Nephron (organoid): ENCODE data around the gene DBNL.

Experiments
- H3K27ac Mint-ChIP-seq, 3 experiments: 2 replicates each; pipeline ENCODE4 v1.8.0; 2020; ENCODE audit warnings: mixed read lengths in 3 of 3, mild to moderate bottlenecking in 2 of 3, moderate library complexity in 1 of 3
- H3K27me3 Mint-ChIP-seq: 2 replicates; pipeline ENCODE4 v1.8.0; 2021; ENCODE audit warnings: low read depth, mild to moderate bottlenecking, moderate library complexity, mixed read lengths
- H3K36me3 Mint-ChIP-seq: 2 replicates; pipeline ENCODE4 v1.8.0; 2020; ENCODE audit warnings: low read depth, mixed read lengths
- H3K4me1 Mint-ChIP-seq: 2 replicates; pipeline ENCODE4 v1.8.0; 2020; ENCODE audit warnings: mixed read lengths
- H3K4me3 Mint-ChIP-seq, 3 experiments: 2 replicates each; pipeline ENCODE4 v1.8.0; 2020; ENCODE audit warnings: mild to moderate bottlenecking in 3 of 3, mixed read lengths in 3 of 3, moderate library complexity in 2 of 3
- H3K9me3 Mint-ChIP-seq: 2 replicates; pipeline ENCODE4 v1.8.0; 2020; ENCODE audit warnings: mixed read lengths
- CTCF ChIP-seq, 3 experiments: fragments of 200-600 bp; sonication (generic); IDR thresholded peaks; one replicate each; pipeline ENCODE4 v1.5.0; 2021; ENCODE audit warnings: antibody characterized with exemption in 3 of 3; ENCODE audit not compliant: unreplicated experiment in 3 of 3

The DBNL gene

GRCh38 chr7:44057849-44058758 is 13.6 kb downstream of the DBNL start:
- Mint-ChIP-seq H3K9me3 (no peaks in the 10 kb centered on the region), H3K36me3 (peaks cover 59% of the 10 kb centered on the region), H3K4me1 (no peaks in the 10 kb centered on the region), H3K27me3 (no peaks in the 10 kb centered on the region), H3K27ac (no peak overlapping the region), H3K4me3 (no peak overlapping the region)
- no peak for TF ChIP-seq CTCF (IDR thresholded peaks at IDR 0.05; ENCODE audit: unreplicated experiment in 3 of 3)

GRCh38 chr7:44058759-44059218 is 14.3 kb downstream of the DBNL start:
- H3K4me1 Mint-ChIP-seq = no peaks in the 10 kb centered on the region
- H3K27me3 Mint-ChIP-seq = no peaks in the 10 kb centered on the region
- H3K36me3 Mint-ChIP-seq = peaks cover 57% of the 10 kb centered on the region
- H3K27ac Mint-ChIP-seq = no peak overlapping the region
- H3K9me3 Mint-ChIP-seq = no peaks in the 10 kb centered on the region
- no peak for TF ChIP-seq CTCF (IDR thresholded peaks at IDR 0.05; ENCODE audit: unreplicated experiment in 3 of 3)
- no peak overlapping the region for H3K4me3 Mint-ChIP-seq

DNA sequence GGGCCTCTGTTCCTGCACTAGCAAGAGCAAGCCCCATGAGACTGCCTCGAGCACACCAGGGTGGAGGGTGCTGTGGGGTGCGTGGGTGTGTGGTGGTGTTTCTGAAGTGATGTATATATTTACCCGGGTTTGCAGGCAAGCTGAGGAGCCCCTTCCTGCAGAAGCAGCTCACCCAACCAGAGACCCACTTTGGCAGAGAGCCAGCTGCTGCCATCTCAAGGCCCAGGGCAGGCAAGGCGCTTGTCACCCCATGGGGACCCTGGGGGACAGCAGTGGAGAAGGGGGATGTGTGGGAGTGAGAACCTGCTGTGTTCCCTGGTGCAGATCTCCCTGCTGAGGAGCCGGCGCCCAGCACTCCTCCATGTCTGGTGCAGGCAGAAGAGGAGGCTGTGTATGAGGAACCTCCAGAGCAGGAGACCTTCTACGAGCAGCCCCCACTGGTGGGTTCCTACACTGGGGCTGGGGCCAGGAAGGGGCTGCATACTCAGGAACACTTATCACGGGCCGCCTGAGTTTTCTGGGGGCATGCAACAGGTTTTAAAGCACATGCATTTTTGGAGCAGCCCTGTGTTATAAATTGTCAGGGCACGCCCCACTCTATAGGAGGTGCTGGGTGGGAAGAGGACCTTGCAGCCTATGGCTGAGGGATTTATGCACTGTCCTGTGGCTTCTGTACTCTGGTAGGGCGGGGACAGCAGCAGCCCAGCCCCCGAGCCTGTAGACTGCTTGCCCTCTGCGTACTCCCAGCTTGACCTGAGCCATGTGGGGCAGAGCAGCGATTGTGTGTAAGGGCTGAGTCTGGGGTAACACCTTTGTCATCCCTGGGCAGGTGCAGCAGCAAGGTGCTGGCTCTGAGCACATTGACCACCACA is 15.0 kb downstream of the DBNL start:
- H3K27me3 Mint-ChIP-seq = no peaks in the 10 kb centered on the region
- H3K27ac Mint-ChIP-seq = no peak overlapping the region
- TF ChIP-seq CTCF (IDR thresholded peaks at IDR 0.05; ENCODE audit: unreplicated experiment in 3 of 3) = no peak
- H3K4me1 Mint-ChIP-seq = peaks cover 4% of the 10 kb centered on the region
- no peaks in the 10 kb centered on the region for H3K9me3 Mint-ChIP-seq
- H3K36me3 Mint-ChIP-seq = peaks cover 53% of the 10 kb centered on the region
- no peak overlapping the region for H3K4me3 Mint-ChIP-seq

DNA sequence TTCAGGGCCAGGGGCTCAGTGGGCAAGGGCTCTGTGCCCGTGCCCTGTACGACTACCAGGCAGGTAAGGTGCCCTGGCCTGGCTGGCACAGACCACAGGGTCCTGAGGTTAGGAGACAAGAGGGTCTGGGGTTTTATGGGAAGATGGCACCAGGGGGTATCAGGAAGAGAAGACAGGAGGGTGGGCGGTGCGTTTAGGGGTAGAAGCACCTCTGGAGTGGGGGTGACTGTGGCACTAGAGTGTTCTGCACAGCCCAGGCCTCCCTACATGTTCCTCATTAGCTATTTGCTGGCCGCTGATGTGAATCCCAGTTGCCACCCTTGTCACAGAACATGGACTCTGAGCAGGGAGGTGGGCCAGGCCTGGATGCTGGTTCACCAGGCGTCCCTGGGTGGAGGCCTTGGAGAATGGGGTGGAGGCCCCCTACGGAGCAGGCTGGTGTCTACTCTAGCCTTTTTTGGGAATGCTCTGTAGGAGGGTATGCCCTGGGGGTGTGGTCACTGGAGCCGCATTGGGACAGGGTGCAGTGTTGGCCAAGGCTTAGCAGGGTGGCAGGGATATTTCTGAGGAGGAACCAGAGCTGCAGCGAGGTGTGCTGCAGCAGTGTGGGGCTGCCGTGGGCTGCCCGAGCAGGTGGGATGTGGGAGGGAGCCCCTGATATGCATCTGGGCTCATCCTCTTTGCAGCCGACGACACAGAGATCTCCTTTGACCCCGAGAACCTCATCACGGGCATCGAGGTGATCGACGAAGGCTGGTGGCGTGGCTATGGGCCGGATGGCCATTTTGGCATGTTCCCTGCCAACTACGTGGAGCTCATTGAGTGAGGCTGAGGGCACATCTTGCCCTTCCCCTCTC is 15.8 kb downstream of the DBNL start:
- Mint-ChIP-seq H3K4me1 (peaks cover 7% of the 10 kb centered on the region), H3K27me3 (peaks cover under 1% of the 10 kb centered on the region)

More for the DNA sequence above, 15.8 kb downstream of the DBNL start:
- no peaks in the 10 kb centered on the region for H3K9me3 Mint-ChIP-seq
- peaks cover 47% of the 10 kb centered on the region for H3K36me3 Mint-ChIP-seq
- TF ChIP-seq CTCF (IDR thresholded peaks at IDR 0.05; ENCODE audit: unreplicated experiment in 3 of 3) = no peak
- H3K27ac Mint-ChIP-seq = no peak overlapping the region
- H3K4me3 Mint-ChIP-seq = no peak overlapping the region
